Right lobe of liver (tissue), 4 donors: Measurements from ENCODE around the gene SNRPA1.

Experiments
- CTCF ChIP-seq, 4 donors: fragments of 200-600 bp in 3 of 4; fragments of 450-650 bp in 1 of 4; IDR thresholded peaks; one replicate each; pipeline versions ENCODE4 v1.5.1 to v1.8.0; 2016 to 2022; ENCODE audit warnings: antibody characterized with exemption in 4 of 4, mild to moderate bottlenecking in 2 of 4
- POLR2A ChIP-seq: fragments of 450-650 bp; IDR thresholded peaks from one replicate; pipeline ENCODE4 v1.6.1; 2017; ENCODE audit warnings: antibody characterized with exemption, mild to moderate bottlenecking
- donor health status: DM: no; HTN: no; CAD: no.
- donor health status: DM: no; HTN: no; CAD: no.
- donor health status: DM: no; HTN: yes; CAD: no.

DNA sequence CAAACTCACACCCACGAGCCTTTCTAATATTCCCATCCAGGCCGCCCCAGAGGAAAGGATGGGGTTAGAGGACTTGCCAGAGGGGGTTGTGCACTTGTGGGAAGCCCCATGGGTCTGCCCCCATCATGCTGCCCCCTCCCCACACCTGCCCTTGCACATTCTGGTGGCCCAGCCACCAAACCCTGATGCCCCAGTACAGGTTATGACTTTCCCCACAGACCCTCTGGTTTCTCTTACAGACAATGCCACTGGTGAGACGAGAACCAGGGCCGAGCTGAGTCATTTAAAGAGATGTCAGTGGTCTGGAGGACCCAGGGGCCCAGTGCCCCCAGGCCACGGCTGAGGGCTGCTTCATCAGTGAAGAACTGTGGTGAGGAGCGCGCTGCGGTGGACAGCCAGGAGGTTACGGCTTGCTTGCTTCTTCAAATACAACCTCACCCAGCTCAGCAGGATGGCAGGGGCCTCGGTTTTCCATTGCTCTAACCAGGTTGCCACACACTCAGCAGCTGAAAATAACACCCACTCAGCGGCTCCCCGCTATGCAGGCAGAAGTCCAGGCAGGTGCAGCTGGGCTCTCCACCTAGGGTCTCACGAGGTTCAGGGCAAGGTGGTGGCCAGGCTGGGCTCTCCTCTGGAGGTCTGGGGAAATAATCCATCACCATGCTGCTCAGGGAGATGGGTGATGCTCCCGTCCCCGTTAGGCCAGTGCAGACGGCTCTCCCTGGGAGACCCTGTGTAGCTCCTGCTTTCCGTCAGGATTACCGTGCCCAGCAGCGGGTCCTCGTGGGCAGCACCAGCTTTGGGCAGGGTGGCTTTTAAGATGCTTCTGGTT lies 13.8 kb upstream of the SNRPA1 start:
- TF ChIP-seq CTCF (IDR thresholded peaks at IDR 0.05) (no peak), POLR2A (no peak)
